DND-41 (cell line): ENCODE results near the gene FRMPD1.

Experiments
- ATAC-seq: fragments of 200-7000 bp; cut with Tn5 transposase; 3 replicates; pipeline ENCODE4 v1.9.1; 2021; ENCODE audit warnings: low read depth; ENCODE audit not compliant: insufficient read depth
- DNase-seq: peaks from one replicate; pipeline ENCODE4 v3.0.0-alpha.2; 2020
- H2AFZ ChIP-seq: 2 replicates; pipeline ENCODE4 v1.6.0; 2012; ENCODE audit warnings: low read depth, low read length
- H3K27ac ChIP-seq: 2 replicates; pipeline ENCODE4 v1.5.1; 2012; ENCODE audit warnings: low read length, inconsistent platforms
- H3K27me3 ChIP-seq: fragments of 200-600 bp; sonication (generic); 2 replicates; pipeline ENCODE4 v1.6.0; 2012; ENCODE audit warnings: low read length, mild to moderate bottlenecking, inconsistent platforms; ENCODE audit not compliant: insufficient read depth, poor library complexity
- H3K36me3 ChIP-seq: 2 replicates; pipeline ENCODE4 v1.5.1; 2012; ENCODE audit warnings: low read length, inconsistent platforms; ENCODE audit not compliant: insufficient read depth
- H3K4me1 ChIP-seq: 2 replicates; pipeline ENCODE4 v1.5.1; 2012; ENCODE audit warnings: mild to moderate bottlenecking, low read length; ENCODE audit not compliant: insufficient read depth
- H3K4me2 ChIP-seq: 2 replicates; pipeline ENCODE4 v1.6.0; 2012; ENCODE audit warnings: mild to moderate bottlenecking, moderate library complexity, low read length, inconsistent platforms; ENCODE audit not compliant: insufficient read depth
- H3K4me3 ChIP-seq, 2 experiments: fragments of 200-600 bp in 1 of 2; shearing (Covaris generic) in 1 of 2; 2 replicates each; pipeline ENCODE4 v1.5.1; 2012 to 2016; ENCODE audit warnings: inconsistent platforms in 2 of 2, low read length in 2 of 2, mild to moderate bottlenecking in 2 of 2, low read depth in 1 of 2, moderate library complexity in 1 of 2
- H3K79me2 ChIP-seq: 2 replicates; pipeline ENCODE4 v1.6.0; 2012; ENCODE audit warnings: low read length, inconsistent platforms; ENCODE audit not compliant: insufficient read depth
- H3K9ac ChIP-seq: 2 replicates; pipeline ENCODE4 v1.6.0; 2012; ENCODE audit warnings: low read depth, mild to moderate bottlenecking, inconsistent platforms, low read length, moderate library complexity
- H3K9me3 ChIP-seq: 2 replicates; pipeline ENCODE4 v1.5.1; 2012; ENCODE audit warnings: low read length, moderate library complexity, mild to moderate bottlenecking, inconsistent platforms; ENCODE audit not compliant: insufficient read depth, severe bottlenecking
- H4K20me1 ChIP-seq: 2 replicates; pipeline ENCODE4 v1.6.0; 2012; ENCODE audit warnings: low read length; ENCODE audit not compliant: insufficient read depth
- CTCF ChIP-seq: IDR thresholded peaks from 2 replicates; pipeline ENCODE4 v1.5.1; 2012; ENCODE audit warnings: borderline replicate concordance, low read length, moderate library complexity, mild to moderate bottlenecking; ENCODE audit not compliant: poor library complexity, severe bottlenecking; ENCODE audit errors: extremely low read depth
- EZH2 ChIP-seq: IDR thresholded peaks from 3 replicates; pipeline ENCODE4 v1.6.1; 2012; ENCODE audit warnings: borderline replicate concordance, low read depth, mild to moderate bottlenecking, moderate library complexity, low read length, inconsistent platforms; ENCODE audit not compliant: severe bottlenecking

The FRMPD1 gene

GRCh38 chr9:37693260-37693659 lies 42.5 kb downstream of the FRMPD1 start:
- TF ChIP-seq CTCF (no peak), EZH2 (no peak)
- H3K9ac ChIP-seq, result no peak overlapping the region

GRCh38 chr9:37694355-37694754 lies 43.6 kb downstream of the FRMPD1 start:
- Histone ChIP-seq H3K79me2 (no peaks in the 10 kb centered on the region), H3K36me3 (no peaks in the 10 kb centered on the region), H3K4me1 (no peaks in the 10 kb centered on the region), H3K9me3 (no peaks in the 10 kb centered on the region), H3K4me2 (no peak overlapping the region), H3K9ac (no peak overlapping the region), H3K27ac (no peak overlapping the region), H2AFZ (no peak overlapping the region), H4K20me1 (no peaks in the 10 kb centered on the region), H3K27me3 (peaks cover 16% of the 10 kb centered on the region), H3K4me3 (no peak overlapping the region)
- ATAC-seq, result no peak
- DNase-seq, result no peak
- TF ChIP-seq CTCF (no peak), EZH2 (no peak)

More at GRCh38 chr9:37693260-37693659, 42.5 kb downstream of the FRMPD1 start:
- Histone ChIP-seq H4K20me1 (no peaks in the 10 kb centered on the region), H2AFZ (no peak overlapping the region), H3K36me3 (no peaks in the 10 kb centered on the region), H3K4me2 (no peak overlapping the region), H3K4me1 (no peaks in the 10 kb centered on the region), H3K27me3 (peaks cover 17% of the 10 kb centered on the region), H3K27ac (no peak overlapping the region), H3K79me2 (no peaks in the 10 kb centered on the region), H3K4me3 (no peak overlapping the region), H3K9me3 (no peaks in the 10 kb centered on the region)
- no peak for ATAC-seq
- no peak for DNase-seq

GRCh38 chr9:37696528-37696927 lies 45.8 kb downstream of the FRMPD1 start:
- Histone ChIP-seq H3K9me3 (no peaks in the 10 kb centered on the region), H3K27ac (no peak overlapping the region), H2AFZ (no peak overlapping the region), H3K79me2 (no peaks in the 10 kb centered on the region), H3K4me1 (no peaks in the 10 kb centered on the region), H3K27me3 (peaks cover 14% of the 10 kb centered on the region), H3K9ac (no peak overlapping the region), H3K4me2 (no peak overlapping the region), H3K4me3 (no peak overlapping the region), H4K20me1 (no peaks in the 10 kb centered on the region), H3K36me3 (no peaks in the 10 kb centered on the region)
- no peak for ATAC-seq
- no peak for DNase-seq
- no peak for TF ChIP-seq EZH2
- no peak for TF ChIP-seq CTCF

- ATAC-seq (no peak), DNase-seq (no peak)
- Histone ChIP-seq H3K36me3 (no peaks in the 10 kb centered on the region), H3K4me3 (no peak overlapping the region), H3K27ac (no peak overlapping the region), H3K9me3 (no peaks in the 10 kb centered on the region), H2AFZ (no peak overlapping the region), H3K27me3 (peaks cover 8% of the 10 kb centered on the region), H3K4me2 (no peak overlapping the region), H4K20me1 (no peaks in the 10 kb centered on the region), H3K4me1 (no peaks in the 10 kb centered on the region), H3K9ac (no peak overlapping the region), H3K79me2 (no peaks in the 10 kb centered on the region)
- TF ChIP-seq CTCF (no peak), EZH2 (no peak)
Measured at GRCh38 chr9:37700131-37700530, 49.4 kb downstream of the FRMPD1 start.
